NCI-H2196 (cell line): ENCODE results near the gene ACAP2.
"Not testable (repeated sequence)": the region's sequence is repeated elsewhere in the genome, so short reads cannot be mapped to it uniquely, and the experiment has no call there.

Experiments
- DNase-seq: peaks from one replicate; lab custom pipeline; 2025; ENCODE audit not compliant: unreplicated experiment; lab: John Stamatoyannopoulos, UW

Gene ACAP2

DNA sequence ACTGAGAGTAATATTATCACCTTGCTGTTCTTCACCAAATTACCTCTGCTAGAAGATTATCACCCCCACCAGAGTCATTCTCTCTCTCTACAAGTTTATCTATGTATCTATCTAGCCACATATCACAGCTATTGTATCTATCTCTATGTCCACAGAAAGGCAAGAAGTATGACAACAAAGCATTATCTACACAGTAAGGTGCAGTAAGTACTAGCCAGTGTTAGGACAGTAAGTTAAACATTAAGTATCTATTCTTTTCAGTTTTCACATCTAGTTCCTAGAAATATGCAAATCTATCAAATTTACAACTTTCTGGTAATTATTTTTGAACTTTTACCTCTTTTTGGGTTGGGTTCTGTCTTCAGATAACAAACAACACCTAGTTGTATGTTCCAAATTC is 145.4 kb downstream of the ACAP2 start:
- DNase-seq = no peak

DNA sequence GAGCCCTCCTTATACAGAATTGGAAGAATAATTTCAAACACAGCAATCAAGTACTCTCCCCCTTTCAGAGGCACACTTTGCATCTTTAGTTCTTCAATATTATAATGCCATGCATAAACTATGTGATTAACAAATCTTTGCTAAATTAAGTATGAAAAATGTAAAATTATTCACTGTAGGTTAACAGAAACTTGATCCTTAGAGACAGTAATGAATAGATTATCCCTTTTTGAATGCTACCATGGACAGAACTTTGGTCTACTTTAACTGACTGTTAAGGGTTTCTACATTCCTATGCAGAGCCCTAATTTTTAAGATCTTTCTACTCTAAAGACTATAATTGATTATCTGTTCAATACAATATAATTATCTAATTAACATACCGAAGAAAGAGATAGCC is 146.2 kb downstream of the ACAP2 start:
- no peak for DNase-seq

DNA sequence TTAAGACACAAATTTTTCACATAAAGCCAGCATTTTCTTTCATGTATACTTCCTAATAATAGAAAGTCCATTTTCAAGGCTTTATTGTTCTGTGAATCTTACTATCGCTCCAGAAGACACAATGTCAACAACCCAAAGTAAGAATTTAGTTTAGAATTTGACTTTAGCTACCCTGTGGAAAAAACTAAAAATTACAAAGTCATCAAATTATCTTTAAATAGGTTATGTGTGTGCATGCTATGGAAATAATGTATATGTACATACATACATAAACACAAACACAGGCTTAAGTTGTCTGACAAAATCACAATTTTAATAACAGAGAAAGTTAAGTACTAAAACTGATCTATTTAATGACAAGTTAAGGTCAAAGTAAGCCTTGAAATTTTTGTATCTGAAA is 151.7 kb downstream of the ACAP2 start:
- DNase-seq = no peak

DNA sequence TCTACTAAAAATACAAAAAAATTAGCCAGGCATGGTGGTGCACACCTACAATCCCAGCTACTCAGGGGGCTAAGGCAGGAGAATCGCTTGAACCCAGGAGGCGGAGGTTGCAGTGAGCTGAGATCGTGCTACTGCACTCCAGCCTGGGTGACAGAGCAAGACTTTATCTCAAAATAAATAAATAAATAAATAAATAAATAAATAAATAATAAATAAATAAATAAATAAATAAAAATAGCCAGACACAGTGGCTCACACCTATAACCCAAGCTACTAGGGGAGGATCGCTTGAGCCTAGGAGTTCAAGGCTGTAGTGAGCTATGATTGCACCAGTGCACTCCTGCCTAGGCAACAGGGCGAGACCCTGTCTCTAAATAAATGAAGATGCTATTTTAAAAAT is 152.2 kb downstream of the ACAP2 start:
- not testable (repeated sequence) for DNase-seq

DNA sequence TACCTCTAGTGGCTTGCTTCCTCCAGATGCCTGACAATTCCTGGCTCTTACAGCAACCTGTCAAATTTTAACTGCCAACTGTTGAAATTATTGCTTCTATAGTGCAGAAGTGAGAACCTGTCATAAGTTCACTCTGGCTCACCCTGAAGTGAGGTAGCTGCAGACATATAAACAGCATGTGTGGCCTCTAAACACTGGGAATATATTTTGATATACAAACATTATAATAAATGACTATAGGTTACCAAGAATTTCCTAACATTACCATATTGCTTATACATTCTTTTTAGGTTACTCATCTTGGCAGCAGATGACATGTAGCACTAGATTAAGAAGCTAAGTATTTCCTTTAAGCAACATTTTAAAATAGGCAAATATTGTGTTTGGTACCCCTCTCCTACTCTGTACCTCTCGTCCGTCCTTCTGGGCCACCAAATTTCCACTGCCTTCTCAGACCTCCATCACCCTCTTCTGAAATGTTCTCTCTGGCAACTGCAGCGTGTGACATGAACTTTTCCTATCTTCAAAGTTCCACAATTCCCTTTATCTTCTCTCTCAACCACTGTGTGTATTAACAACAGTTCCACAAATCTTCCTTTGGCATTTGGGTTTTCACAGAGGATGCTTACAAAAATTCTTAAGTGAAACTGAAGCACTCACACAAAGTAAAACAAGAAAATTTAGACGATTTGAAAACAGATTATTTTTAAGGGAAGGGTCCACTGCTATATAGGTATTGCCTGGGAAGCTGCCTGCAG is 156.5 kb downstream of the ACAP2 start:
- no peak for DNase-seq

DNA sequence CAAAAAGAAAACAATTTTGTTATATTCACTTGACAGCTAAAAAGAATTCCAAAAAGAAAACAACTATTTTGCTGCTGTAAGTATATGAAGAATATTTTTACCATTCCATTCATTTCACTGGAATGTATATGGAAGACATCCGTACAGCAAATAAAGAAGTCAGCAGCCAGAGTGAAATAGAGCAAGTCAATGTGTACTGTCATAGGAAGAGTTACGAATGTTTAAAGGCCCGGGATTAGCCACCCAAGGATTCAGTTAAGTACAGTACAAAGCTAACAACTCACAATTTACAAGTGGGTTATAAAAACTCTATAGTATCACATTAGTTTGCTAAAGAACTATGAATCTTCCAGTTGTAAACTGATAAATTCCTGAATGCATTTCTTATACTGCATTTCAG is 157.4 kb downstream of the ACAP2 start:
- no peak for DNase-seq

DNA sequence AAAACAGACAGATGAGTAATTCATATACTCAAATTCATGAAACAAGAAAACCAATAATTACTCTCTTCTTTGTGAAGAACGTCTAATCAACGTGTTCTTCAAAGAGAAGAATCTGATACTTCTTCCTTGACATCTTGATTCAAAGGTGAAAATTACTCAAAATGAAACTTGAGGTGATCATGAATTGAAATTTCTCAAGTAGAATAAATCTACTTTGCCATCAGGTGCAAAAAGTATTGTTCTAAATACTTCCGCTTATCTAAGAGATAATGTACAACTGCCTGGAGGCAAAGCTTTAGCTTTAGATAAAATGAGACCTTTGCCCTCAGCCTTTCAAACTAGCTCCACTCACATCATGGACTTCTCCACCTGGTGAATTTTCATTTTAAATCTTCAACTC is 158.0 kb downstream of the ACAP2 start:
- no peak for DNase-seq

DNA sequence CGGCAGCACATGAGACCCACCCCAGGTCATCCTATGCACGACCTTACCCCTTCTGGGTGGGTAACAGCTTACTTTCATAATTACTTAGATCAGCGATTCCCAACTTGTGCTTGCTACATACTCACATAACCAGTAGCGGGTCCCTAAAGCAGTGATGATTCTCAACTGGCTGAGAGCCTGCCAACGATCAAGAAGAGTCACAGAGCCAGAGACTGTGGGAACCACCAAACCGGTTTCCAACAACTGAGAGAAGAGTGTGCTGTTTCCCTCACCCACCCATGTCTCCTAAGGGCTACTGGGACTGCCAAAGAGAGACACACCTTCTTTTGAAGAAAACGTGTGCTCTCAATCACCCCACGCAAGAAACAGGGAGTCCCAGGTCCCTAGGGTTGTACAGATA is 159.9 kb downstream of the ACAP2 start:
- no peak for DNase-seq

DNA sequence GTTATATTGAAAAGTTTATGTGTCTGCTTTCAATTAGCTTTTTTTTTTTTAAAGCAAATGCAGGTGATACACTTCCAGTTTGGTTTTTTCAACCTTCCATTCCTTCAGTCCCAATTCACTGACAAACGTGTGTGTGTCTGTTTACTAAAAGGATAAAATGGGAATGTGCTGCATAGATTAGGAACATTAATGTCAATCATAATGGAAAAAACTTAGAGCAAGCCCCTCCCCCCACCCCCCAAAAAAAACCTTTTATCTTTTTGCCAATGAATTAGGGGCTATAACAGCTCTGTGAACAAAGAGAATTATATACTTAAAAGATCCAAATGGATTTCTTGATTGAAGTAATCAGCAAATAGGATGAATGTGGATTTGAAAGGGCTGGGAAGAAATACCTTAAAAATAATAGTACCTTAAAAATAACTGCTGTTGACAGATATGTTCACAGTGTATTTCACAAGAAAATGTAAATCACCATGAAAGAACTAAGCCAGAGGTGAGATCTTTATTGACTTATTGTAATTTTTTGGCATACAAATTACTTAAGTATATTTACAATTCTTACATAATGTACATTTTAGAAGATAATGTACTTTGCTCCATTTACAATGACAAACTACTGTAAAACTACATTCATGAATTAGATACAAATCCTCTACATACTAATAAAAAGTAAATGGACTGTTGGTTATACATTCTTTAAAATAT is 168.4 kb downstream of the ACAP2 start:
- no peak for DNase-seq

DNA sequence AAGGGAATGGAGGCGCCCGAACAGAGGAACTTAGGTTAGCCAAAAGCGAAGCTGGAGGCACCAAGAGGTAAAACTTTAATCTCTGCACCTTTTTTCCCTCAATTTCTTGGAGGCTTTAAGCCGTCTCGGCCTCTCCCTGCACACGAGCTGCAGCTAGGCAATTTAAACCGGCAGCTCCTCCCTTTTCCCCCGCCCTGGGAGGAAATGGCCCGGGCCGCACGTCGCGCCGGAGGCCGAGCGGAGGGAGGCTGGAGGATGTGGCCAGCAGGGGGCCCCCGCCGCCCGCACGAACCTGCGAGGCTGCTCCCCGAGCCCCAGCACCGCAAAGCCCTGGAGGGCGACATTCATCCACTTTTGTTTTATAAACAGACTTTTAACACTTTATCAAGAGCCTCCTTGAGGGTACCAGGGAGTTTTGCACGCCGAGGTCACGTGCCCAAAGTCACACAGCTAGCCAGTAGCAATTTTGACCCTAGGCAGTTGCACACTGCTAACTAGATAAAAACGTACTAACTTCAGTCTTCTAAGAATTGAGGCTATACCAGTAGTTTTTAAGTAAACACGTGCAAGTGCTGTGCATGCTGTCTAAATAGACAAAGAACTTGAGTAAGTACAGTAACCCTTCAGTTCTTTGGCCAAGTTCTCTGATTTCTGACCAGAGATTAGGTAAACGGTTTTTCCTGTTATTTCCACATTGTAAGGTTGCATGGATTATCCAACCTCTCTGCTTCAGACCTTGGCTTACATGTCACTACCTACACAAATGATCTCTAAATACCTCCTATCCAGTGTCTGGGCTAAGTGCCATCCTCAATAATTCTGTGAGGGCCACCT is 171.2 kb downstream of the ACAP2 start:
- DNase-seq = peak; percentile 99

DNA sequence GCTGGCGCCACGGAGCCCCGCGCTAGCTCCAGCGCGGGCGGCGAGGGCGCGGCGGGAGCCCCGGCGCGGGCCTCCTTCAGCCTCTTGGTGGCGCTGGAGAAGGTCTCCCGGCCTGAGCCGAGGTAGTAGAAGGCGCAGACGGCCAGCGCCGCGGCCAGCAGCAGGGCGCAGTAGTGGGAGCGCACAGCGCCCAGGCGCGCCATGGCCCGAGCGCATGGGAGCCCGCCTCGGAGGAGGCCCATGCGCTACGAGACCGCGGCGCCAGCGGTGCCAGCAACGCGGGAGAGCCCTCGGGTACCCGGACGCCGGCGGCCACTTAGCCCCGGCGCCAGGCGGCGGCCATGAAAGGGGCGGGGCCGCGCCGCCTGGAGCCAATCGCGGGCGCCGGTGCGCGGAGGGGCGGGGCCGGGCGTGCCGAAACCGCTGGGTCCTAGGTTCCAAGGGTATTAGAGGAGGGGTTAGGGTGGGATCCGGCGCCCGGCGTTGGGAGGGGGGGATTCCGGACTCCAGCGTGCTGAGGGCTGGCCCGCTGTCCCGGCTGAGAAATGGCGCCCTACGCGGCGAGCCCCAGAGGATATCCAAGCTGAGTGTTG is 171.9 kb downstream of the ACAP2 start, which contains the start of gene XXYLT1:
Gene XXYLT1, minus strand, starts transcription at position 343 of the 593 bp plus-strand sequence. Its CDS starts 101 bp downstream, at position 242.
- DNase-seq = peak; percentile 97

DNA sequence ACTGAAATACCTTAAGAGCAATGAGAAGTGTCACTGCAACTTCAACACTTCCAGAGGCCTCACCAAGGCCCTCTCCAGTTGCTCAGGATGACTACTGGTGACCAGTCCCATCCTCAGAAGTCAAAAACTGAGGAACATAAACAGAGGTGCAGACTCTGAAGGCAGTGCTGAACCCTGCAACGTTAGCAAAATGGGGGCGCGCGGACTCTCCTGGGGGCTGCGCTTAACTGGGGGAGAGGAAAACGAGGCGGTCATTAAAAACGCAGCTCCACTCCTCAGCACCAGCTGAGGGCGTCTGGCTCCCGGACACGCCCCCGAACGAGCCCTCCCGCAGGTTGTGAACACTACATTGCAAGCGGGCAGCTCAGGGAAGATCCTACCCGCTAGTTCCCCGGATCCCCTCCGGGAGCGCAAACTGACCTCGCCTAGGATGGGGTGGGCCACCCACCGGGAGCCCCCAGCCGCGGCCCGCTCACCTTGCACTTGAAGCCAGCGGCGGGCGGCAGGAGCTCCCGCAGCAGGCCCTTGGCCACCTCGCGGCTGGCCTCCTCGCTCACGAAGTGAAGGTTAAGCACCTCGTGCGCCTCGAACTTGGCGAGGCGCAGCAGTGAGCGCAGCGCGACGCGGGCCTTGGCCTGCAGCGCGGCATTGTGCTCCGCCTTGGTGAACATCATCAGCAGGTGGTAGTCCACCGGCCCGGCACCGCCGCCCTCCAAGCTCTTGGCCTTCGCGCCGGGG is 172.6 kb downstream of the ACAP2 start:
- peak; percentile 79 for DNase-seq

DNA sequence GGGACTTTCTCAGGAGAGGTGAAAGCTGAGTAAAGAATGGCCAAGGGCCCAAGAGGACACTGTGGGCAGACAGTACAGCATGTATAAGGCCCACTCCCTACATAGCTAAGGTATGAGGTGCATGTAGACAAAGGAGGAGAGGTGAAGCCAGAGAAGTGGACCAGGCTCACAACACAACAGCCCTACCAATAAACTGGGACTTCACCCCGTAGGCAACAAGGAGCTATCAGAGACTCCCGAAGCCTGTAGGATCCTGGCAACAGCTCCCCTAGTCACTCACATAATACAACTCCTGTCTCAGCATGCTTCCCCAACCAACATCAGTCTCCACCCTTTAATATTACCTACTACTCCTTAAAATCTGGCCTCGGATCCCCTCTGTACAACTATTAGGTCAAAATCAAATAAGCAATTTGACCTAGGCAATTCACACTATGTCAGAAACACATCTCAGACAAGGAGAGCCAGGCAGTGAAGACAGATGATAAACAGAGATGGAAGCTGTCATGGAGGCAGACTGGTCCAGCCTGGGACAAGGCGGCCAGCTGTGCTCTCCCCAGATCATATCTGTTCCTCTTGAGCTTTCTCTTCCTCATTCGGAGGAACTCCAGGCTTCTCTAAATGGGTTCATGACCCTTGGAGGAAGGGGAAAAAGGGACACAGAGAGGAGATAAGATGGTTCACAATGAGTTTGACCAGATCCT is 173.3 kb downstream of the ACAP2 start:
- DNase-seq = no peak

DNA sequence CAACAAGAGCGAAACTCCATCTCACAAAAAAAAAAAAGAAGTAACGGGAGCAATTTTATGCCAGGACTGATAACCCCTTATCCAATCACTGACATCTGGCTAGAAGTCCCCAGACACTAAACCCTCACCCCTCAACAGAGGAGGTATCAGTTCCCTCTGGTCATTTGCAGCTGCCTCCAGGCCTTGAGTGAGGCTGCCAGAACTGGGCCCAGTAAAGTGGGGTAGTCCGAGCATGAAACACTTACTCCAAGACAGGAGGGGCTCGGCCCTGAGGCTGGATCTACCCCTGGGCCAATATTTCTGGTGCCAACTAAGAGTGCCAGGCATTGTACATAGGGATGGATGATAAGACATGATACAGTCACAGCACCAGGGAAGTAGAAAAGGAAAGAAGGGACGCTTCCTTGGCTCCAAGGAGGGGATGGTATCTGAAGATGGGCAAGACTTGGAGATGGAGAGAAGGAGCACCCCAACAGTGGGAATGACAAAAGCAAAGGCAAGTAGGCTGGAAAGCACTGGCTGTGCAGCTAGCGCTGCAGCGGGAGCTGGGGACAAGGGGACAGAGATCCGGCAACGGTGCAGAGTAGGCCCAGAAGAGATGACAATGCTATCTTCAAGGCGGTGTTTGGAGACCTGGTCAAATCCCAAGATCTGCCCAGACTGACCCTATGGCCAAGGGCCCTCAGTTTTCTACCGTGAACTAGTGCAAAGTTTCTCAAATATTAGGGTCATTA is 174.1 kb downstream of the ACAP2 start:
- DNase-seq = no peak

DNA sequence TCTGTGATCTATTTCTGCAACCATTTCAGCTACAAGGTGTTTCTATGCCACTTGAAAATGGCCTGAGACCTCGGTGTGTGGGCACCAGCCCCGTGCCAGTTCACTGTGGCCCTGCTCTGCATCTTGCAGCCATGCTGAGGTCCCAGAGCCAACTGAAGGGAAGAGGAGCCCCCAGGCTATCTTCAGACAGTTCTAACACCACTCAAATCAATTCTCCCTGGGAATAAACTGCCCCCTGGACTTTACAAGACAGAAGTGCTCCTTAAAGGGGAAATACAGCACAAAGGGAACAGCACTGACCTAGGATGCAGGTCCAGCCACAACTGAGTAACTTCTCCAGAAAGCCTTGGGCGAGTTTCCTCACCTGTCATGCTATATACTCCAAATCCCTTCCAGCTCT is 175.7 kb downstream of the ACAP2 start:
- no peak for DNase-seq

DNA sequence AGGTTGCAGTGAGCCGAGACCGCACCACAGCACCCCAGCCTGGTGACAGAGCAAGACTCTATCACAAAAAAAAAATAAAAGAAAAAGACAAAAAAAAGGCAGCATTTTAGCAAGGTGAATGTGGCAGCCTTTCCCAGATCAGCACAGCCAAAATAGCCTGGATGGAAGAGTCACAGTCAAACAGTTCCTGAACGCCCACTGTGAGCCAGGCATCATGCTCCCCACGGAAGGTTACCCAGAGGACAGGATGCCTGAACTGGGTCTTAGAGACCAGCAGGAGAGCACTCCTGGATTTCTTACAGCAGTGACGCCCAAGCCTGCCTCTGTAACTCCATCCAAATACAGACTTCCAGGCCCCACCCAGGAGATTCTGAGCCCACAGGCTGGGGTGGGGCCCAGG is 176.4 kb downstream of the ACAP2 start:
- no peak for DNase-seq

DNA sequence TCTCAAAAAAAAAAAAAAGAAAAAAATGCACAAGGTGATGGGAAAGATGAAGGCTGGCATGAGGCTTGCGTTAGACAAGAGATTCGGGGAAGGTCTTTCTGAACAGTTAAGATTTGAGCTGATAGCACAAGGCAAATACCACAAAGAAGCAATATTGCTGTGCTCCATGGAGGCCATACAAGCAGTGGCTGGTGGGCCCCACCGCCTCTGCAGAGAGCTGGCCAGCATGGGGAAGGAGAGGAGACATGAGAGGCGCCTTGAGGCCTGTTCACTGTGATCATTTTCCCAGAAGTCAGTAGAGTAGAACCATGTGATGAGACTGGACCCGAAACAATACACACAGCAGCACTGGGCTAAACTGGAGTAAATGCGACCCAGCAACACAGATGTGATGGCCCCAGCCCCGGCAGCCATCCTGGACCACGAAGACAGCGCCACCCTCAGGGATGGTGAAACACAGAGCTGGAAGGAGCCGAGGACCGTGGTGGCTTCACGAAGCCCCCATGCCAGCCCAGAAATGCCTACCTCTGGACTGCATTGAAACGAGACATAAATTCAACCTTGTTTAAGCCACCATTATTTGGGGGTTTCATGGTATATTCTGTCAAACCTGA is 177.3 kb downstream of the ACAP2 start:
- DNase-seq = no peak

DNA sequence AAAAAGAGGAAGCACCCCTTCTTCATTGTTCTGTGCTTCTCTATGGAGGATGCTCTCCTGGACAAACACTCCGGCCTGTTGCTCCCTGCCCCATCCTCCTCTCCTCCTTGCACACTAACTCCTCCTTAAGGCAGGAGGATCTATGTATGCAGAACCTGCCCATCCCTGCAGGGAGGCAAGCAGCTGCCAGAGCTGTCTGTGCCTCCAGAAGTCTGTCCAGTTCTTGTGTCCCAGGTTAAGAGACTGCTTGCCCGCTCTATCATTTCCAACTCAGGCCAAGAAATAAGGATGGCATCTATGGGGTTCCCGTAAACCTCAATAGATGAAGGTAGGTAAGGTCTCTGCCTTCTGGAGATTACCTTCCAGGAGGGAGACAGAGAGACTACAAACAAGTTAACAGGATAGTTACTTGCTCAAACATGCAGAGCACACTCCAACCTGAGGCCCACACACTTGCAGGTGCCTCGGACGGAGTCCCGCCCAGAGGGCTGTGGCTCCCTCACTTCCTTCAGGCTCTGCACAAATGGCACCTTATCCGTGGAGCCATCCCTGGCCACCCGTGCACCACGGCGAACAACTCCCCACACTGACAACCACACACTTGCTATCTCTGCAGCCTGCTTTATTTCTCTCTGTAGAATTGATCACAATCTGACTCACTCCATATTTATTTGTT is 178.8 kb downstream of the ACAP2 start:
- DNase-seq = no peak
